PFSK-1 (cell line): ENCODE measurements around the gene CLPSL1.

ENCODE experiments used
- FOXP2 ChIP-seq: optimal IDR thresholded peaks from 2 replicates; pipeline ENCODE3; 2011; ENCODE audit warnings: borderline replicate concordance, control low read depth, inconsistent platforms; ENCODE audit not compliant: insufficient read depth; ENCODE audit errors: extremely low read length, extremely low read depth
- POLR2AphosphoS5 ChIP-seq: IDR thresholded peaks from 2 replicates; pipeline ENCODE4 v1.6.1; 2012; ENCODE audit warnings: low read depth, mild to moderate bottlenecking, control low read depth, low read length, moderate library complexity
- SIN3A ChIP-seq: IDR thresholded peaks from 2 replicates; pipeline ENCODE4 v1.6.1; 2012; ENCODE audit warnings: mild to moderate bottlenecking, low read length, moderate library complexity, borderline replicate concordance; ENCODE audit not compliant: insufficient read depth
- TAF1 ChIP-seq: IDR thresholded peaks from 2 replicates; pipeline ENCODE4 v1.6.1; 2012; ENCODE audit warnings: low read length, control low read depth, borderline replicate concordance; ENCODE audit not compliant: insufficient read depth
- TF ChIP-seq, protein P1 (sequence below), 2 experiments: IDR thresholded peaks; 2 replicates each; pipeline versions ENCODE4 v1.6.1 to v1.8.0; 2011 to 2012; ENCODE audit warnings: low read depth in 2 of 2, low read length in 2 of 2, control low read depth in 1 of 2, inconsistent platforms in 1 of 2, mild to moderate bottlenecking in 1 of 2, moderate library complexity in 1 of 2; ENCODE audit not compliant: insufficient read depth in 1 of 2

Gene CLPSL1

DNA sequence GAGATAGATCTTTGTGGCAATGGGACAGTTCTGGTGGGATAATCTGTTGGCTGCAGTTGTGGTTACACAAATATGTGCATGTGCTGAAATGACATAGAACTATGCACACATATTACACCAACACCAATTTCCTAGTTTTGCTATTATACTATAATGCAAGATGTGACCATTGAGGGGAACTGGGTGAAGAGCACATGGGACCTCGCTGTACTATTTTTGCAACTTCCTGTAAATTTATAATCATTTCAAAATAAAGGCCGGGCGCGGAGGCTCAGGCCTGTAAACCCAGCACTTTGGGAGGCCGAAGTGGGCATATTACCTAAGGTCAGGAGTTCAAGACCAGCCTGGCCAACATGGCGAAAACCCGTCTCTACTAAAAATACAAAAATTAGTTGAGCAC lies 35.3 kb upstream of the CLPSL1 start:
- no peak for TF ChIP-seq SIN3A
- no peak for TF ChIP-seq FOXP2
- no peak for TF ChIP-seq TAF1
- TF ChIP-seq POLR2AphosphoS5 = no peak
- TF ChIP-seq, protein P1, sequence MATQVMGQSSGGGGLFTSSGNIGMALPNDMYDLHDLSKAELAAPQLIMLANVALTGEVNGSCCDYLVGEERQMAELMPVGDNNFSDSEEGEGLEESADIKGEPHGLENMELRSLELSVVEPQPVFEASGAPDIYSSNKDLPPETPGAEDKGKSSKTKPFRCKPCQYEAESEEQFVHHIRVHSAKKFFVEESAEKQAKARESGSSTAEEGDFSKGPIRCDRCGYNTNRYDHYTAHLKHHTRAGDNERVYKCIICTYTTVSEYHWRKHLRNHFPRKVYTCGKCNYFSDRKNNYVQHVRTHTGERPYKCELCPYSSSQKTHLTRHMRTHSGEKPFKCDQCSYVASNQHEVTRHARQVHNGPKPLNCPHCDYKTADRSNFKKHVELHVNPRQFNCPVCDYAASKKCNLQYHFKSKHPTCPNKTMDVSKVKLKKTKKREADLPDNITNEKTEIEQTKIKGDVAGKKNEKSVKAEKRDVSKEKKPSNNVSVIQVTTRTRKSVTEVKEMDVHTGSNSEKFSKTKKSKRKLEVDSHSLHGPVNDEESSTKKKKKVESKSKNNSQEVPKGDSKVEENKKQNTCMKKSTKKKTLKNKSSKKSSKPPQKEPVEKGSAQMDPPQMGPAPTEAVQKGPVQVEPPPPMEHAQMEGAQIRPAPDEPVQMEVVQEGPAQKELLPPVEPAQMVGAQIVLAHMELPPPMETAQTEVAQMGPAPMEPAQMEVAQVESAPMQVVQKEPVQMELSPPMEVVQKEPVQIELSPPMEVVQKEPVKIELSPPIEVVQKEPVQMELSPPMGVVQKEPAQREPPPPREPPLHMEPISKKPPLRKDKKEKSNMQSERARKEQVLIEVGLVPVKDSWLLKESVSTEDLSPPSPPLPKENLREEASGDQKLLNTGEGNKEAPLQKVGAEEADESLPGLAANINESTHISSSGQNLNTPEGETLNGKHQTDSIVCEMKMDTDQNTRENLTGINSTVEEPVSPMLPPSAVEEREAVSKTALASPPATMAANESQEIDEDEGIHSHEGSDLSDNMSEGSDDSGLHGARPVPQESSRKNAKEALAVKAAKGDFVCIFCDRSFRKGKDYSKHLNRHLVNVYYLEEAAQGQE (IDR thresholded peaks at IDR 0.05; ENCODE audit: insufficient read depth in 1 of 2, low read depth in 2 of 2, low read length in 2 of 2) = no peak

DNA sequence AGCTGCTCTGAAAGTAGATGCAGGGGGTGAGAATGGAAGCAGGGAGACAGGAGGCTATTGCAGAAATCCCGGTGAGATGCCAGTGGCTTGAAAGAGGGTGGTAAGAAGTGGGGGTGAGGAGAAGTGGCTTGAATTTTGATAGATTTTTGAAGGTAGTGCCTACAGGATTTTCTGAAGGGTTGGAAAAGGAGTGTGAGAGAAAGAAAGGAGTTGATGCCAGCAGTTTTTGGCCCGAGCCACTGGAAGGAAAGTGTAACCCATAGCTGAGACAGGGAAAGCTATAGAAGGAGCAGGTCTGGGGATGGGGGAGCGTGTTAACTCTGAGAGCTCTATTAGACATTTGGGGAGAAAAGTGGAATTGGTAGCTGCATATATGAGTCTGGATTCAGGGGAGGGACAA lies 34.3 kb upstream of the CLPSL1 start:
- TF ChIP-seq, protein P1 (IDR thresholded peaks at IDR 0.05; ENCODE audit: insufficient read depth in 1 of 2, low read depth in 2 of 2, low read length in 2 of 2) = no peak
- TF ChIP-seq TAF1 = no peak
- no peak for TF ChIP-seq POLR2AphosphoS5
- no peak for TF ChIP-seq SIN3A
- TF ChIP-seq FOXP2 = no peak

DNA sequence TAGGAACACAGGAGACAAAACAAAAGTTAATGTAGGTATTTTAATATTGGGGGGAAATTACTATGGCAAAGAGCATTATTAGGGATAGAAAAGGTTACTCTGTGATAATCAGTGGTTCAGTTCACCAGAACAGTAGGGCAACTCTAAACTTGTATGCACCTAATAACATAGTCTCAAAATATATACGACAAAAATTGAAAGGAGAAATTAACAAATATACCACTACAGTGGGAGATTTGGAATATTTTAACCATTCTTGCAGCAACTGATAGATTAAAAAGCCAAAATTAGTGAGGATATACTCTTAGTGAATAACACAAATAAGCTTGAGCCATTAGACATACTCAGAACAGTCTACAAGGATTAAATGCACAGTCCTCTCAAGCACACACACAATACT lies 32.9 kb upstream of the CLPSL1 start:
- TF ChIP-seq POLR2AphosphoS5 (no peak), FOXP2 (no peak), SIN3A (no peak), TAF1 (no peak)
- TF ChIP-seq, protein P1 (IDR thresholded peaks at IDR 0.05; ENCODE audit: insufficient read depth in 1 of 2, low read depth in 2 of 2, low read length in 2 of 2) = no peak

GRCh38 chr6:35750557-35750956 lies 30.3 kb upstream of the CLPSL1 start:
- TF ChIP-seq, protein P1 (IDR thresholded peaks at IDR 0.05; ENCODE audit: insufficient read depth in 1 of 2, low read depth in 2 of 2, low read length in 2 of 2) = no peak
- no peak for TF ChIP-seq TAF1
- TF ChIP-seq FOXP2 = no peak
- no peak for TF ChIP-seq SIN3A
- no peak for TF ChIP-seq POLR2AphosphoS5

GRCh38 chr6:35751594-35751993 lies 29.2 kb upstream of the CLPSL1 start:
- TF ChIP-seq, protein P1 (IDR thresholded peaks at IDR 0.05; ENCODE audit: insufficient read depth in 1 of 2, low read depth in 2 of 2, low read length in 2 of 2) = no peak
